Activated B cell treated with CpG ODN at 0.5 μM for 24 hours (primary cell): ENCODE results near the gene FAM180B. TPM values are rescaled to one million over a fixed set of nuclear protein-coding genes. Genes with fewer than 3 reads are reported as not detected.
"Not testable (repeated sequence)": the region's sequence is repeated elsewhere in the genome, so short reads cannot be mapped to it uniquely, and the experiment has no call there.

Source experiments
- ATAC-seq: fragments of 200-7000 bp; cut with Tn5 transposase; one replicate; pipeline ENCODE4 v1.10.0; 2021; ENCODE audit warnings: low read depth, mild to moderate bottlenecking, moderate library complexity
- CTCF ChIA-PET: fragments of 350-600 bp; sonication (Branson Sonifier 250); formaldehyde crosslinking; loops from one replicate; lab custom pipeline; 2021; ENCODE audit warnings: antibody characterized with exemption; lab: Charles Lee
- POLR2A ChIA-PET: fragments of 350-600 bp; sonication (Branson Sonifier 250); formaldehyde crosslinking; loops from one replicate; lab custom pipeline; 2021; ENCODE audit warnings: antibody characterized with exemption; lab: Charles Lee
- DNase-seq: peaks from one replicate; pipeline ENCODE4 v3.0.0; 2022
- H3K27ac Mint-ChIP-seq: one replicate; pipeline ENCODE4 v1.8.0; 2020; ENCODE audit warnings: mixed read lengths
- H3K27me3 Mint-ChIP-seq: one replicate; pipeline ENCODE4 v1.8.0; 2021; ENCODE audit warnings: mixed read lengths
- H3K36me3 Mint-ChIP-seq: one replicate; pipeline ENCODE4 v1.8.0; 2021; ENCODE audit warnings: low read depth, mixed read lengths
- H3K4me1 Mint-ChIP-seq: one replicate; pipeline ENCODE4 v1.8.0; 2021; ENCODE audit warnings: mixed read lengths
- H3K4me3 Mint-ChIP-seq: one replicate; pipeline ENCODE4 v1.8.0; 2020; ENCODE audit warnings: mild to moderate bottlenecking, mixed read lengths
- H3K9me3 Mint-ChIP-seq: one replicate; pipeline ENCODE4 v1.8.0; 2020; ENCODE audit warnings: mixed read lengths
- intact Hi-C: fragments of 100-400 bp; cut with micrococcal nuclease; formaldehyde crosslinking; loops from one replicate; pipeline ENCODE4 v1.15.1; 2024
- total RNA-seq: library from RNA; stranded (reverse); gene quantifications from 2 replicates; pipeline ENCODE4 v1.2.3, GENCODE V29; 2022
- TF ChIP-seq, protein P1 (sequence below): fragments of 200-600 bp; IDR thresholded peaks from one replicate; pipeline ENCODE4 v1.8.0; 2022; ENCODE audit warnings: antibody characterized with exemption, mild to moderate bottlenecking

The FAM180B gene
- total RNA-seq, 1 donor from 2014 or later = 0.16 TPM

DNA sequence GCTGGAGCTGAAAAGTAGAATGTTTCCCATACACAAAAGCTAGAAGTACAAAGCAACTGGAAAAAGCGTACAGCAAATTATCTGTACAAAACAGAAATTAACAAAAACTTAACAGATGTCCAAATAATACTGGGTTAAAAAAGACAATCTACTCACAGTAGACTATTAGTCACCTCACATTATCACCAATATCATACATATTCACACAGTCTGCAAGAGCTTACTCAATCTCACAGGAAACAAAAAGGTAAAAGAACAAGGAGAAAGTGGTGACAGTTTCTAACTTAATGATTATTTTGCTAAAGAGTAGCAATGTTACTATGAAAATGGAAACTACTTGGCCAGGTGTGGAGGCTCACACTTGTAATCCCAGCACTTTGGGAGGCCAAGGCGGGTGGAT, 45.4 kb upstream of the FAM180B start:
- Mint-ChIP-seq H3K27me3 (no peaks in the 10 kb centered on the region), H3K4me1 (peaks cover 71% of the 10 kb centered on the region), H3K36me3 (peaks cover 32% of the 10 kb centered on the region), H3K27ac (no peak overlapping the region), H3K9me3 (no peaks in the 10 kb centered on the region), H3K4me3 (no peak overlapping the region)
- ChIA-PET CTCF (interaction anchor here (1.5 kb wide), 1 partner anchor 11 kb away, joined by 4 read pairs; no protein-coding TSS in a partner anchor), POLR2A (interaction anchor here (0.6 to 2.7 kb wide), 2 partner anchors 10 to 39 kb away, joined by 9 to 12 read pairs; no protein-coding TSS in a partner anchor)
- DNase-seq (no peak), ATAC-seq (no peak)
- intact Hi-C loops = no loop called here
- TF ChIP-seq, protein P1, sequence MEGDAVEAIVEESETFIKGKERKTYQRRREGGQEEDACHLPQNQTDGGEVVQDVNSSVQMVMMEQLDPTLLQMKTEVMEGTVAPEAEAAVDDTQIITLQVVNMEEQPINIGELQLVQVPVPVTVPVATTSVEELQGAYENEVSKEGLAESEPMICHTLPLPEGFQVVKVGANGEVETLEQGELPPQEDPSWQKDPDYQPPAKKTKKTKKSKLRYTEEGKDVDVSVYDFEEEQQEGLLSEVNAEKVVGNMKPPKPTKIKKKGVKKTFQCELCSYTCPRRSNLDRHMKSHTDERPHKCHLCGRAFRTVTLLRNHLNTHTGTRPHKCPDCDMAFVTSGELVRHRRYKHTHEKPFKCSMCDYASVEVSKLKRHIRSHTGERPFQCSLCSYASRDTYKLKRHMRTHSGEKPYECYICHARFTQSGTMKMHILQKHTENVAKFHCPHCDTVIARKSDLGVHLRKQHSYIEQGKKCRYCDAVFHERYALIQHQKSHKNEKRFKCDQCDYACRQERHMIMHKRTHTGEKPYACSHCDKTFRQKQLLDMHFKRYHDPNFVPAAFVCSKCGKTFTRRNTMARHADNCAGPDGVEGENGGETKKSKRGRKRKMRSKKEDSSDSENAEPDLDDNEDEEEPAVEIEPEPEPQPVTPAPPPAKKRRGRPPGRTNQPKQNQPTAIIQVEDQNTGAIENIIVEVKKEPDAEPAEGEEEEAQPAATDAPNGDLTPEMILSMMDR = no peak

GRCh38 chr11:47545298-47545697, 41.2 kb upstream of the FAM180B start:
- POLR2A ChIA-PET = no interaction called here
- ATAC-seq = no peak
- TF ChIP-seq, protein P1 = no peak
- no peaks in the 10 kb centered on the region for H3K27me3 Mint-ChIP-seq
- H3K4me3 Mint-ChIP-seq = no peak overlapping the region
- intact Hi-C loops = no loop called here
- H3K36me3 Mint-ChIP-seq = peaks cover 37% of the 10 kb centered on the region
- no peak for DNase-seq
- CTCF ChIA-PET = no interaction called here
- H3K9me3 Mint-ChIP-seq = no peaks in the 10 kb centered on the region
- no peak overlapping the region for H3K27ac Mint-ChIP-seq
- H3K4me1 Mint-ChIP-seq = peaks cover 69% of the 10 kb centered on the region

DNA sequence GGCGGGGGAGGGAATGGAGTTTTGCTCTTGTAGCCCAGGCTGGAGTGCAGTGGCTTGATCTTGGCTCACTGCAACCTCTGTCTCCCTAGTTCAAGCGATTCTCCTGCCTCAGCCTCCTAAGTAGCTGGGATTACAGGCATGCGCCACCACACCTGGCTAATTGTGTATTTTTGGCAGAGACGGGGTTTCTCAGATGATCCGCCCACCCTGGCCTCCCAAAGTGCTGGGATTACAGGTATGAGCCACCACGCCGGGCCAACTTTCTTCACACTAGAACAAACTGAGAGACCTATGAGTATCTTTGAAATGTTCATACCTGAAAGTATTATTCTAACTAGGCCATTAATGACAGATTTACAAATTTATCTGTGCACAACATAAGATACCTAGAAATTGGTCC, 40.2 kb upstream of the FAM180B start:
- POLR2A ChIA-PET, ATAC-seq, H3K27ac Mint-ChIP-seq, H3K27me3 Mint-ChIP-seq, H3K4me3 Mint-ChIP-seq, CTCF ChIA-PET, intact Hi-C loops, H3K9me3 Mint-ChIP-seq, DNase-seq: not testable (repeated sequence)
- H3K36me3 Mint-ChIP-seq = peaks cover 33% of the 10 kb centered on the region
- H3K4me1 Mint-ChIP-seq = peaks cover 69% of the 10 kb centered on the region

- H3K4me1 Mint-ChIP-seq = peaks cover 58% of the 10 kb centered on the region
- peak overlapping the region; percentile 97 for H3K27ac Mint-ChIP-seq
- DNase-seq = no peak
- TF ChIP-seq, protein P1 = no peak
- H3K4me3 Mint-ChIP-seq = peak overlapping the region; percentile 96
- CTCF ChIA-PET = interaction anchor here (1.9 kb wide), 1 partner anchor 10 kb away, joined by 4 read pairs; no protein-coding TSS in a partner anchor
- peaks cover 25% of the 10 kb centered on the region for H3K36me3 Mint-ChIP-seq
- no peaks in the 10 kb centered on the region for H3K9me3 Mint-ChIP-seq
- intact Hi-C loops = loop anchor here (5.0 kb wide), 1 partner anchor 173 kb away; the partner anchor contains the start of gene SPI1
- POLR2A ChIA-PET = interaction anchor here (0.7 to 2.4 kb wide), 3 partner anchors 10 to 331 kb away, joined by 3 to 12 read pairs (median 7); no protein-coding TSS in a partner anchor
- no peaks in the 10 kb centered on the region for H3K27me3 Mint-ChIP-seq
- no peak for ATAC-seq
Observed at GRCh38 chr11:47550288-47551047, 36.0 kb upstream of the FAM180B start.

DNA sequence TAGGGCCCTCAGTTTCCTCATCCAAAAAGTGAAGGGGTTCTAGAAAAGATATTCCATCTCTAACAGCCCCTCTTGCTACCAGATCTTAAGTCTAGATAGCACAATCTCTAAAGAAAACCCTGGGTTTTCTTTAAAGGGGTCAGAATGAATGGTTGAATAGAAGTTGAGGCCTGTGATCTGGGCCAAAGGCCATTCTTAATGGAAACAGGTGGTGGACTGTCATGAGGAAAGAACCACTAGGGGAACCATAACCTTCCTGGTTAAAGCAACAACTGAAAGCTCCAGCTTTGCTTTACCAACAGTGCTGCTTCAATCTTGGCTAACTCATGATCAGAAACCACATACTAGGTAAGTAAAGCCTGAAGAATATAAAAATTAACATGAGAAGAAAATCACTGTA, 35.4 kb upstream of the FAM180B start:
- DNase-seq = no peak
- H3K27ac Mint-ChIP-seq = peak overlapping the region; percentile 97
- H3K36me3 Mint-ChIP-seq = peaks cover 23% of the 10 kb centered on the region
- TF ChIP-seq, protein P1 = no peak
- CTCF ChIA-PET = interaction anchor here (1.9 kb wide), 1 partner anchor 11 kb away, joined by 4 read pairs; no protein-coding TSS in a partner anchor
- H3K4me1 Mint-ChIP-seq = peaks cover 58% of the 10 kb centered on the region
- no peak for ATAC-seq
- intact Hi-C loops = loop anchor here (5.0 kb wide), 1 partner anchor 174 kb away; the partner anchor contains the start of gene SPI1
- H3K4me3 Mint-ChIP-seq = peak overlapping the region; percentile 96
- no peaks in the 10 kb centered on the region for H3K27me3 Mint-ChIP-seq
- POLR2A ChIA-PET = interaction anchor here (0.7 to 2.7 kb wide), 5 partner anchors 10 to 332 kb away, joined by 3 to 29 read pairs (median 7); partner anchors contain the start of gene PTPMT1
- H3K9me3 Mint-ChIP-seq = no peaks in the 10 kb centered on the region
